ENCODE data around the gene GNPTG.

GNPTG gene

GRCh38 chr16:1381612-1382406 lies 30.1 kb downstream of the GNPTG start:
- DNase-seq (ENCODE audit: low read depth) = no peak
- TF ChIP-seq MAX (IDR thresholded peaks at IDR 0.05; ENCODE audit: low read depth, low read length) (no peak), MYC (IDR thresholded peaks at IDR 0.05; ENCODE audit: low read depth, low read length) (no peak), POLR2A (IDR thresholded peaks at IDR 0.05; ENCODE audit: extremely low read depth, insufficient read length) (no peak), CTCF (IDR thresholded peaks at IDR 0.05; ENCODE audit: low read depth, low read length) (no peak)
- H3K4me3 ChIP-seq (ENCODE audit: low read depth, low read length) = no peak overlapping the region

DNA sequence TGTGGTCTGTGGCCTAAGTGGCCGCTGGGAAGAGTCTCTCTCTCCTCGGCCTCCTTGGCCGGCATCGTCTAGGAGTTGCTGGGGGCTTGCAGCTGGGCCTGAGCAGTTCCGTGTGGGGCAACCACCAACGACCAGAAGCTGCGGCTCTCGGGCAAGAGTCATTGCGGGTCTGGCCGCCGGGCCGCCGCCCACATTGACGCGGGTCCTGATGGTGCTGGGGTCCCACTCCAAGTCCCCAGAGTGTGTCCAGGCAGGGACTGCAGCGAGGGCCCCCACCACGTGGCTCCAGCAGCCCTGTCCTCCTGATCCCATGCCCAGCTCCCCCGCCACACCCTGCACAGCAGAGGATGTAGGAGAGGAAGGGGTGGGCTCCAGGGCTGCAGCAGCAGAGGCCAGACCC lies 31.8 kb downstream of the GNPTG start:
- H3K4me3 ChIP-seq (ENCODE audit: low read depth, low read length) = no peak overlapping the region
- TF ChIP-seq MYC (IDR thresholded peaks at IDR 0.05; ENCODE audit: low read depth, low read length) (no peak), CTCF (IDR thresholded peaks at IDR 0.05; ENCODE audit: low read depth, low read length) (no peak), MAX (IDR thresholded peaks at IDR 0.05; ENCODE audit: low read depth, low read length) (no peak), POLR2A (IDR thresholded peaks at IDR 0.05; ENCODE audit: extremely low read depth, insufficient read length) (no peak)
- no peak for DNase-seq (ENCODE audit: low read depth)

DNA sequence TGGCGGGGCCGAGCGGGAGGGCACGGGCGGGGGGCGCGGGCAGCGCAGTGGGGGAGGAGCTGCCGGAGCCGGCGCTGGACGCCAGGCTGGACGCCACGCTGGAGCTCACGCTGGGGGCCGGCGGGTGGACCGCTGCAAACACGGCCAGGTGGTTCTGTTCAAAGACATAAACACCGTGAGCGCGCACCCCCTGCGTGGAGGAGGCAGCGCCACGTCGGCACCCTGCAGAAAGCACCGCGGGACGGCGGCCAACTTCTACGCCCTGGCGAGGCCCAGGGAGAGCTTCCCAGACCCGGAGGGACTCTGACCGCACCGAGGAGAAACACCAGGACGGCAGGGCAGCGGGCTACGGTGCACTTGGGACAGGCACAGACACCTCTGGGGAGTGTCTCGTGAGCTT lies 33.5 kb downstream of the GNPTG start:
- no peak overlapping the region for H3K4me3 ChIP-seq (ENCODE audit: low read depth, low read length)
- DNase-seq (ENCODE audit: low read depth) = no peak
- TF ChIP-seq CTCF (IDR thresholded peaks at IDR 0.05; ENCODE audit: low read depth, low read length) (no peak), MYC (IDR thresholded peaks at IDR 0.05; ENCODE audit: low read depth, low read length) (no peak), POLR2A (IDR thresholded peaks at IDR 0.05; ENCODE audit: extremely low read depth, insufficient read length) (no peak), MAX (IDR thresholded peaks at IDR 0.05; ENCODE audit: low read depth, low read length) (no peak)

DNA sequence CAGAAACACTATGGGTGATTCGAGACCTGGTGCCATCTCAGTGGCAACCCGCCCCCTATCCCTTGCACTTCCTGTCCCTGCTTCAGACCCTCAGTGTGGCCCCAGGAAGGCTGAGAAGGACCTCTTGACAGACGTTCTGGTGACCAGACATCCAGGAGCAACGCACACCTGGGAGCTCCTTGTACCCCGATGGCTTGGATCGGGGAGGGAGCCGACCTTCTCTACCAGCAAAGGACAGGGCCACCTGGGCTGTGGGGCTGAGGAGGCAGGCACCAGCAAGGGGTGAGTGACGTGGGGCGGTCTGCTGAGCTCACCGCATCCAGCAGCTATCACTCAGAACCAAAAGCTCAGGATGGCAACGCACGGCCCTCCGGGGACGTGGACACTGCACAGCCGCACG lies 35.6 kb downstream of the GNPTG start:
- no peak overlapping the region for H3K4me3 ChIP-seq (ENCODE audit: low read depth, low read length)
- no peak for DNase-seq (ENCODE audit: low read depth)
- TF ChIP-seq CTCF (IDR thresholded peaks at IDR 0.05; ENCODE audit: low read depth, low read length) (no peak), POLR2A (IDR thresholded peaks at IDR 0.05; ENCODE audit: extremely low read depth, insufficient read length) (no peak), MAX (IDR thresholded peaks at IDR 0.05; ENCODE audit: low read depth, low read length) (no peak), MYC (IDR thresholded peaks at IDR 0.05; ENCODE audit: low read depth, low read length) (no peak)

DNA sequence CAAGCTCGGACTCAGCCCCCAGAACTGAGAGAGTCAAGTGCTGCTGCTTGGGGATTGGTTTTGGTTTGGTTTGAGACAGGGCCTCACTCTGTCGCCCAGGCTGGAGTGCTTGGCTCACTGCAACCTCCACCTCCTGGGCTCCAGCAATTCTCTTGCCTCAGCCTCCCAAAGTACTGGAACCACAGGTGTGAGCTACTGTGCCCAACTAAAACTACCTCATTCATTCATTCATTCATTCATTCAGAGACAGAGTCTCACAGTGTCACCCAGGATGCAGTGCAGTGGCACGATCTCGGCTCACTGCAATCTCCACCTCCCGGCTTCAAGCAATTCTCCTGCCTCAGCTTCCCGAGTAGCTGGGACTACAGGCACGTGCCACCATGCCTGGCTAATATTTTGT lies 38.0 kb downstream of the GNPTG start:
- no peak for DNase-seq (ENCODE audit: low read depth)

More for the DNA sequence above, 38.0 kb downstream of the GNPTG start:
- H3K4me3 ChIP-seq (ENCODE audit: low read depth, low read length) = no peak overlapping the region
- TF ChIP-seq MAX (IDR thresholded peaks at IDR 0.05; ENCODE audit: low read depth, low read length) (no peak), CTCF (IDR thresholded peaks at IDR 0.05; ENCODE audit: low read depth, low read length) (no peak), MYC (IDR thresholded peaks at IDR 0.05; ENCODE audit: low read depth, low read length) (no peak), POLR2A (IDR thresholded peaks at IDR 0.05; ENCODE audit: extremely low read depth, insufficient read length) (no peak)
